WERI-Rb-1 (cell line): ENCODE results near the gene FIBP.

Experiments used
- DNase-seq: peaks from one replicate; pipeline ENCODE4 v3.0.0-alpha.2; 2020
- H3K27ac ChIP-seq: fragments of 250-450 bp; sonication (Bioruptor Pico); 2 replicates; pipeline ENCODE4 v1.5.1; 2020; ENCODE audit warnings: mild to moderate bottlenecking, moderate library complexity
- H3K27me3 ChIP-seq: fragments of 250-450 bp; sonication (Bioruptor Pico); 2 replicates; pipeline ENCODE4 v1.5.1; 2021; ENCODE audit warnings: mild to moderate bottlenecking, low read depth, moderate library complexity; ENCODE audit not compliant: insufficient read depth, severe bottlenecking
- H3K36me3 ChIP-seq: fragments of 250-450 bp; sonication (Bioruptor Pico); 2 replicates; pipeline ENCODE4 v1.5.1; 2020; ENCODE audit warnings: mild to moderate bottlenecking, moderate library complexity
- H3K4me3 ChIP-seq: 2 replicates; pipeline ENCODE4 v1.5.1; 2011; ENCODE audit warnings: low read depth, mild to moderate bottlenecking, control low read depth, low read length
- H3K9me3 ChIP-seq: fragments of 250-450 bp; sonication (Bioruptor Pico); 2 replicates; pipeline ENCODE4 v1.5.1; 2021; ENCODE audit warnings: mild to moderate bottlenecking, moderate library complexity; ENCODE audit not compliant: severe bottlenecking
- CTCF ChIP-seq: IDR thresholded peaks from 2 replicates; pipeline ENCODE4 v1.5.1; 2011; ENCODE audit warnings: low read depth, mild to moderate bottlenecking, control low read depth, inconsistent platforms, low read length

FIBP gene

DNA sequence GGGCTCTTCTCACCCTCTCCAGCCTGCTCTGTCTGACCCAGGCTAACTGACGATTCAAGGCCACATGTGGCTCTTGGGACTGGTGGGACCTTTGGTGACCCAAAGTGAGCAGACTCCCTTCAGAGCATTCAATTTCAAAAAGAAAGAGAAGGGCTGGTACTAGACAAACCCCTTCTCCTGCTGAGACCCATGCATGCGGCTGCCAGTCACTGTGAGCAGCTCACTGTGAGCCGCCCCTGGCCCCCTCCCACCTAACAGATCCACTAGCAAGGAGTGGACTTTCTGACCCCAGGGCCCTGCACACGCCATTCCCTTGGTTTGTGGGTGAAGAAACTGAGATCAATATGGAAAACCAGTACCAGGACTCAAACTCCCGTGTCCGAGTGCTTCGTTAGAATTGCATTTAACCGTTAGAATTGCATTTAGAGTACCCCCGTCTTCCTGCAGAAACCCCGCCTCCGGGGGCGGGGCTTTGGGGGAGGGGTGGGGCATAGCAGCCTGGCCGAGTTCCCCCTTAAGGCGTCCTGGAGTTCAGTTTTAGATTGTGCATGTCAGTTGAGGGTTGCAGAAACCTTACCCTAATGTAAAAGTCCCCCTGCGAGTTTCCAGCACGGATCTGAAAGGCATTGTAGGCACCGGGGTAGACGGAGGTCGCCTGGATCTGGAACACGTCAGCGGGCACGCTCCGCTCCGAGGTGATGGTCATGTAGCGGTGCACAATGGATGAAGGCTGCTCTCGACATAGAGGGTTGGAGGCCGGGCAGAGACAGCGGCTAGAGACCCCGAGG lies 20.8 kb downstream of the FIBP start:
- Histone ChIP-seq H3K4me3 (no peak overlapping the region), H3K27ac (no peak overlapping the region)
- DNase-seq: no peak

DNA sequence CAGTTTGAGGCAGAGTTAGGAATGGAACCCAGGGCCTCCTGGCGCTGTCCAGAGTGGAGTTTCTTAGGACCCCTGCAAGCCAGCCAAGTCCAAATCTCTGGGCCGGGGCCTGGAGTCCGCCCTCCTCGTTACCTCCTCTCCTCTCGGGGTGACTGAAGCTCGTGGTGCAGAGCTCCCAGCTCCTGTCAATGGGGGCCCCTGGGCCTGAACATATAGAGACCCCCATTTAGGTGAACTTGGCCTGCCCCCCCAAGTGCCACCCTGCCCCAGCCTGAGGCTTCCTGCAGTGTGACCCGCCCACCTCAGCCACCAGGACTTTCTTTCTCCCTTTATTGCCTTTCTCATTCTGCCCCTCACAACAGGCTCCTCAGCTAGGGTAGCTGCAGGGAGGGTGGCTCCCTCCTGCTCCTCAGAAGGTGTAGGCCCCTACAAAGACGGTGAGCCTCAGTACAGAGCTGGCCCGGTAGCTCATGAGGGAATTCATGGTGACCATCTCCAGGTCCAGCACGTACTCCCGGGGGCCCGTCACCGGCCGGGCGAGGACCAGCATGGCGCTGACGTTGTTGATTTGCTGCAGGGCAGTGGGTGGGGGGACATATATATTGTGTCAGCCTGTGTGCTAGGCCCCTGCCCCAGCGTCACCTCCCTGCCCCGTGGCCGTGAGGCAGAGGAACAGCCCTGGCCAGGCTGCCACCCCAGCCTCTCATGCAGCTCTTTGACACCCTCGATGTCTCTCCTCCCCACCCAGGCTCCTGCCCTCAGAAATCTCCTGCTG lies 21.6 kb downstream of the FIBP start:
- H3K27ac ChIP-seq: no peak overlapping the region
- H3K4me3 ChIP-seq: no peak overlapping the region
- no peak for TF ChIP-seq CTCF
- no peaks in the 10 kb centered on the region for H3K9me3 ChIP-seq
- no peaks in the 10 kb centered on the region for H3K27me3 ChIP-seq
- peaks cover 64% of the 10 kb centered on the region for H3K36me3 ChIP-seq
- DNase-seq: no peak

More for the DNA sequence above, 20.8 kb downstream of the FIBP start:
- Histone ChIP-seq H3K9me3 (no peaks in the 10 kb centered on the region), H3K27me3 (no peaks in the 10 kb centered on the region), H3K36me3 (peaks cover 56% of the 10 kb centered on the region)
- no peak for TF ChIP-seq CTCF

GRCh38 chr11:65865550-65866172 lies 22.6 kb downstream of the FIBP start:
- Histone ChIP-seq H3K9me3 (no peaks in the 10 kb centered on the region), H3K27ac (no peak overlapping the region), H3K36me3 (peaks cover 73% of the 10 kb centered on the region), H3K27me3 (no peaks in the 10 kb centered on the region), H3K4me3 (no peak overlapping the region)
- DNase-seq: no peak
- TF ChIP-seq CTCF: no peak

DNA sequence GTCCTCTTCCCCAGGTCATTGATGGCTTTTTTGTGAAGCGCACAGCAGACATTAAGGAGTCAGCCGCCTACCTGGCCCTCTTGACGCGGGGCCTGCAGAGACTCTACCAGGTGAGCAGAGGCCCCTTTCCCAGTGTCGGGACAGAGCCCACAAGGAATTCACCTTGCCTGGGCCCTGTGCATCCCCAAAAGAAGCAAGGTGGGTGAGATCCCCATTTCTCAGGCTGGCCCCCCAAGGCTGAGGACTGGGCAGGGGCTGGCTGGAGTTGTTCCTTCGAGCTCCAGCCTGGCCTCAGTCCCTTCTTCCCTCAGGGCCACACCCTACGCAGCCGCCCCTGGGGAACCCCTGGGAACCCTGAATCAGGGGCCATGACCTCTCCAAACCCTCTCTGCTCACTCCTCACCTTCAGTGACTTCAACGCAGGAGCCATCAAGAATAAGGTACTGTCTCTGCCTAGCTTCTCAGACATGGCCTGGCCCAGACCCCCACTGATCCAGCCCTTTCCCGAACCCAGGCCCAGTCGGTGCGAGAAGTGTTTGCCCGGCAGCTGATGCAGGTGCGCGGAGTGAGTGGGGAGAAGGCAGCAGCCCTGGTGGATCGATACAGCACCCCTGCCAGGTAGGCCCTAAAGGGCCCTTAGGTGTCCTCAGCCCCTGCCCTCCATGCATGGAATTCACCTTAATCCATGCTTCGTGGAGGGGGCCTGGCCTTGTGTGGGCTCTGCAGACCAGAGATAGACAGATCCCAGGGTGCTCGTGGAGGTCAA lies 23.4 kb downstream of the FIBP start:
- H3K36me3 ChIP-seq: peaks cover 75% of the 10 kb centered on the region
- TF ChIP-seq CTCF: no peak
- H3K27me3 ChIP-seq: no peaks in the 10 kb centered on the region
- no peak overlapping the region for H3K4me3 ChIP-seq
- peak; percentile 6 for DNase-seq
- H3K27ac ChIP-seq: no peak overlapping the region
- no peaks in the 10 kb centered on the region for H3K9me3 ChIP-seq

DNA sequence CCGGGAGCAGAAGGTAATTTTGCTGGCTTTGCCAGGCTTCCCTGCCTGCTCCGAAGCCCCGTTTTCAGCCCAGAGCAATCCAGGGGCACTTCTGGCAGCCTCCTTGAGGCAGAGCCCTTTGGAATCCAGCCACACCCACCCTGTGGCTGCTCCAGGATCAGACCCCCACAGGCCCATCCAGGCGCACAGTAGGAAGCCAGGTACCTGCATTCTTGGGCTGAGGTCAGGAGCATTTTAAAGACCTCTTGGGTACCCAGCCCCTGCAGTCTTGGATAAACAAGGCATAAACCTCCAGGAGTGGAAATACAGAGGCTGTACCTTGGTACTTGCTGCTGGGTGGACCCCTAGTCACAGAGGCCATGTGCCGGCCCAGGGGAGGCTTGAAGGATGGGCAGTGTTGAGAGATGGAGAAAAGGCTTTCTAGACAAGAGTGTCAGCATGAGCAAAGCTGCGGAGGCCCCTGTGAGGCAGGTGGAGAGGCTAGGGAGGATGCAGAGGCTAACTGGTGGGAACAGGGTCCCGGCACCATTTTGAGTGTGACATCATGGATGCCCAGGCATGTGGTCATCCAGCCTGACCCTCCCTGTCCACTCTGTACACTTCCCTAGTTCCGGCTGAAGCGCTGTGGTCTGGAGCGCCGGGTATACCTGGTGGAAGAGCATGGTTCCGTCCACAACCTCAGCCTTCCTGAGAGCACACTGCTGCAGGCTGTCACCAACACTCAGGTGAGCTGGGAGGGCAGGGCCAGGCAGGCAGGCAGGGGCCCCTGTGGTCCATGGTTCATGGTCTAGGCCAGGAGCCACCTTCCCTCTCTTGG lies 24.2 kb downstream of the FIBP start:
- Histone ChIP-seq H3K4me3 (no peak overlapping the region), H3K27me3 (no peaks in the 10 kb centered on the region), H3K27ac (no peak overlapping the region), H3K9me3 (no peaks in the 10 kb centered on the region), H3K36me3 (peaks cover 75% of the 10 kb centered on the region)
- no peak for TF ChIP-seq CTCF
- no peak for DNase-seq
